Aorta (tissue), 5 donors: ENCODE data around the gene ZNF711. TPM values are rescaled to one million over a fixed set of nuclear protein-coding genes. Genes with fewer than 3 reads are reported as not detected.
A peak's percentile ranks its signal among the peaks of the same experiment; 100 is the strongest.
"Not testable (repeated sequence)": the region's sequence is repeated elsewhere in the genome, so short reads cannot be mapped to it uniquely, and the experiment has no call there.

Experiments
- ATAC-seq: fragments of 200-7000 bp; cut with Tn5 transposase; one replicate; pipeline ENCODE4 v1.9.1; 2022; ENCODE audit warnings: moderate library complexity; ENCODE audit not compliant: low FRiP score
- DNase-seq, 2 donors: peaks; one replicate each; pipeline ENCODE4 v3.0.0-alpha.2; 2020
- H3K27ac ChIP-seq, 2 donors: one replicate each; pipeline ENCODE4 v1.5.1; 2013; ENCODE audit warnings: low read length in 2 of 2, mild to moderate bottlenecking in 2 of 2, moderate library complexity in 2 of 2, control low read depth in 1 of 2, inconsistent platforms in 1 of 2, low read depth in 1 of 2
- H3K27me3 ChIP-seq, 2 donors: one replicate each; pipeline ENCODE4 v1.6.1; 2013; ENCODE audit warnings: control low read depth in 1 of 2, low read length in 1 of 2, mild to moderate bottlenecking in 1 of 2, moderate library complexity in 1 of 2; ENCODE audit not compliant: insufficient read depth in 2 of 2, control insufficient read depth in 1 of 2
- H3K36me3 ChIP-seq, 2 donors: one replicate each; pipeline ENCODE4 v1.6.1; 2013; ENCODE audit warnings: control low read depth in 1 of 2, low read length in 1 of 2, mild to moderate bottlenecking in 1 of 2; ENCODE audit not compliant: insufficient read depth in 2 of 2, control insufficient read depth in 1 of 2
- H3K4me1 ChIP-seq, 2 donors: one replicate each; pipeline ENCODE4 v1.6.1; 2013; ENCODE audit warnings: low read length in 2 of 2, control low read depth in 1 of 2, mild to moderate bottlenecking in 1 of 2, moderate library complexity in 1 of 2; ENCODE audit not compliant: insufficient read depth in 2 of 2, control insufficient read depth in 1 of 2
- H3K4me3 ChIP-seq, 2 donors: one replicate each; pipeline ENCODE4 v1.5.1; 2013; ENCODE audit warnings: low read length in 2 of 2, control low read depth in 1 of 2, mild to moderate bottlenecking in 1 of 2
- H3K9me3 ChIP-seq: one replicate; pipeline ENCODE4 v1.6.1; 2013; ENCODE audit warnings: mild to moderate bottlenecking, low read length; ENCODE audit not compliant: control insufficient read depth
- WGBS, 2 donors: extraction: QIAGEN DNeasy Blood & Tissue Kit; methylation state at CpG; one replicate each; pipeline ENCODE4 v1.1.7; 2013; 5-methylcytosine and 5-hydroxymethylcytosine counted together
- intact Hi-C, 2 donors: fragments of 100-400 bp; cut with DNase I; formaldehyde crosslinking; loops; one replicate each; pipeline versions ENCODE4 v1.14.2 to v1.15.0; 2022
- polyA plus RNA-seq, 2 donors: library from polyadenylated mRNA; stranded (reverse); fragments of 200-250 nt; gene quantifications; one replicate each; pipeline ENCODE4 v1.2.3, GENCODE V29; 2013
- total RNA-seq, 2 donors: library from RNA; stranded (reverse); fragmentation: NEBNext Ultra II Directional; extraction: Animal tissue kit (Norgen Biotek cat#: 25700); gene quantifications; one replicate each; pipeline ENCODE4 v1.2.1, GENCODE V29; 2021
- donor health status: healthy with polysubstance abuse.
- donor health status: Bipolar disorder and iron deficiency.
- donor health status: DM: no; HTN: no; CAD: no.
- donor health status: DM: no; HTN: no; CAD: no.
- donor health status: DM: yes; HTN: yes; CAD: no.

The ZNF711 gene
- total and polyA plus RNA-seq, 4 donors, result 1.0 to 6.8 (median 4.4) TPM

DNA sequence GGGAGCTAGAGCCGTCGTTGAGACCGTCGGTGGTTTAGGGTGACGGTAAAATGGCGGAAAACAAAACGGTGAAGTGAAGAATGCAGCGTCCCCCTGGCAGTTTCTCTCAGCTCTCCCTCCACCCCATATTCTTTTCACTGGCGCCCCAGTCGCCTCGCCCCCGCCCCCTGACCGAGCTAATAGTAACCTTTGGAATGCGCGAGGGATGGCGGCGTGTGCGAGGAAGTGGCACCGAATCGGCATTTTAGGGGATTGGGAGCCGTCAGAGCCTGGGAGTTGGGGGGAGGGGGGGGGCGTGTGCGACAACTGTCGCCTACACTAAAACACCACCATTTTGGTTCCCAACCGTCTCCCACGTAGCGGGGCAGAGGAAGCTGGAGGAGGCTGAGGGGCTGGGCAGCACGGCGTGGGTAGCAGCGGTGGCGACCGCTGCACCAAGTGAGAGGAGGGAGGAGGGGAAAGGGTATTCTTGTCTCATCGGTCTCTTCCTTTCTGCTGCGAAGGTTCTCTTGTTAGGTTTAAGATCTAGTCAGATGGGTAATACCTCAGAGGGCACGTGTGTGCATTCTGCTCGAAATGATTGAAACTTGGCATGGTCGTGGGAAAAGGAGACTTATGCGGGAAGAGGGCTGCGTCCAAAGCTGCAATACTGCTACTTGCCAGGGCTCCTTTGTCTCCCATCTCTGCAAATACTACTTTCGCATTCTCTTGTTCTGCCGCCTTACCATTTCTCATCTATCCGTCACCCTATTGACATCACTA lies 840 bp downstream of the ZNF711 start:
- peak; percentile 46 for ATAC-seq
- H3K27me3 ChIP-seq, result no peaks in the 10 kb centered on the region
- WGBS, 2 donors, result 0 to 29% methylated on average over 42 of the region's 42 CpGs
- H3K4me3 ChIP-seq, result peak overlapping the region; percentile 52 to 63
- H3K4me1 ChIP-seq, result no peaks in the 10 kb centered on the region
- H3K27ac ChIP-seq, result no peak overlapping the region
- DNase-seq, result peak in 1 of 2 donors; percentile 74
- H3K36me3 ChIP-seq, result no peaks in the 10 kb centered on the region
- no peaks in the 10 kb centered on the region for H3K9me3 ChIP-seq
- intact Hi-C loops, result no loop called here

DNA sequence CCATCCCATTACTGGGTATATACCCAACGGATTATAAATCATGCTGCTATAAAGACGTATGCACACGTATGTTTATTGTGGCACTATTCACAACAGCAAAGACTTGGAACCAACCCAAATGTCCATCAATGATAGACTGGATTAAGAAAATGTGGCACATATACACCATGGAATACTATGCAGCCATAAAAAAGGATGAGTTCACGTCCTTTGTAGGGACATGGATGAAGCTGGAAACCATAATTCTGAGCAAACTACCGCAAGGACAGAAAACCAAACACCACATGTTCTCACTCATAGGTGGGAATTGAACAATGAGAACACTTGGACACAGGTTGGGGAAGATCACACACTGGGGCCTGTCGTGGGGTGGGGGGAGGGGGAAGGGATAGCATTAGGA lies 41.5 kb downstream of the ZNF711 start:
- H3K9me3 ChIP-seq, H3K4me1 ChIP-seq, DNase-seq, intact Hi-C loops, ATAC-seq, H3K27me3 ChIP-seq, H3K4me3 ChIP-seq, H3K27ac ChIP-seq, H3K36me3 ChIP-seq: not testable (repeated sequence)
- 87% methylated on average over 6 of the region's 6 CpGs for WGBS, 2 donors

DNA sequence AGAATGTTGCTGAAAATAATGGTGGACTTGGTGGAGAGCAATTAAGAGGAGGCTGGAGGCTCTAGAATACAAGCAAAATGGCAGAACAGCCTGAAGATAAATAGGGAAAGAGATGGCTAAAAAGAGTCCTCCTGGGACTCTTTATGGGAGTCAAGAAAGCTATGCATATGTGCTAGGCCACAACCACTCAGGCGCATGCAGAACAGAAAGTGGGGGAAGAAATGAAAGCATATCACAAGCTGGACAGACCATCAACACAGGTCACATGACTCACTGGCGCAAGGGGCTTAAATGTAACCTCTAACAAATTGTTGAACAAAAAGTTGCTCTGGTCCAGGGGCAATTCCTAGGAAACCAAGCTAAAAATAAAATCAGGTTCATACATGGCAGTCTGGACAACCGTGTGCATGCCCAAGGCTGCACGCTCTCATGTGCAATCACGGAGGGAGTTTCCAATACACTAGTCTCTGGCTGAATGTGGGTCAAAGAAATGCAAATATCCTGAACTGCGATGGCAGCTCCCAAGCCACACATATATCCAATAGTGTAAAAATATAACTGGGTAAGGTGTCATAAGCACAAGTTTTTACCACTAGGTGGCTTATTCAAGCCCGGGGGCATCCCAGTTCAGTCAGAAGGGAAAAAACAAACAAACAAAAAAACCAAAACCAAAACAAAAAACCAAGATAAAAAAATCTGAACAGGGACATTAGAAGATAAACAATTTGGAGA lies 45.4 kb downstream of the ZNF711 start:
- no peaks in the 10 kb centered on the region for H3K9me3 ChIP-seq
- H3K4me3 ChIP-seq, result no peak overlapping the region
- H3K36me3 ChIP-seq, result no peaks in the 10 kb centered on the region
- WGBS, 2 donors, result 76 to 91% methylated on average over 7 of the region's 7 CpGs
- no peaks in the 10 kb centered on the region for H3K27me3 ChIP-seq
- DNase-seq (no peak), ATAC-seq (no peak)
- H3K4me1 ChIP-seq, result no peaks in the 10 kb centered on the region
- H3K27ac ChIP-seq, result no peak overlapping the region
- intact Hi-C loops, result no loop called here

DNA sequence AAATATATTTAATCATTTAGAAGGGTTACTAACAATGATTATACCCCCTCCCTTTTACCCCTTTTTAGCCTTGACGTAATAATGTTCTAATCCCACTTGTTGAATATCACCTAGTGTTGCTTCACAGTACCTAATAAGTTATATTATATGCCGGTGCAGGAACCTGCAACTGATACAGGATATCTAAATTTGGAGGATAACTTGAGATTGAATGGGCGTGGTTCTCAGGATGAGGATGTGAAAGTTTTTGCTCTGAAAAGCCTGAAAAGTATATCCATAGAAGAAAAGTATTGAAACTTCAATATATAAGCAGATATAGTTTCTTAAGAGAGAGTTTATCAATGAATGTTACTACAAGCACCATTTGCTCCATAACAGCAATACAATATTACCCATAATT lies 59.8 kb downstream of the ZNF711 start:
- DNase-seq (no peak), ATAC-seq (no peak)
- 74 to 88% methylated on average over 3 of the region's 3 CpGs for WGBS, 2 donors
- H3K27me3 ChIP-seq, result no peaks in the 10 kb centered on the region
- no peak overlapping the region for H3K4me3 ChIP-seq
- no peaks in the 10 kb centered on the region for H3K9me3 ChIP-seq
- intact Hi-C loops, result no loop called here
- no peak overlapping the region for H3K27ac ChIP-seq
- no peaks in the 10 kb centered on the region for H3K36me3 ChIP-seq
- no peaks in the 10 kb centered on the region for H3K4me1 ChIP-seq

DNA sequence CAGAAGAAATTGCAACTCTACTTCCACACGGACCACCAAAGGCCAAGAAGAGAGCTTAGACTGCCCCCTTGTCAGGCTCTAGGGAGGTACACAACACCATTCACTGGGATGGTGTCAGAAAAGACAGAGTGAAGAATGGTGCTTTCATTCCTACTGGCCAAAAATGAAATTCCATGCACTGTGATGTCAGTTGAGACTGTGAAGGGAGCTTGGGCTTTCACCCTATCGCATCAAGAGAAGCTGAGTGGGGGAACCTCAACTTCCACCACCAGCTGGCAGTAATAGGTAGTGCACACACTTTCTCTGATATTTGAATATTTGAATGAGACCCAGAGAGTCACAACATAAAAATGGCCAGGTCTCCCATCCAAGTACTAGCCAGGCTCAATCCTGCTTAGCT lies 65.9 kb downstream of the ZNF711 start:
- H3K4me3 ChIP-seq, result no peak overlapping the region
- DNase-seq, result no peak
- 49 to 79% methylated on average over 2 of the region's 2 CpGs for WGBS, 2 donors
- ATAC-seq, result no peak
- no peaks in the 10 kb centered on the region for H3K9me3 ChIP-seq
- no peaks in the 10 kb centered on the region for H3K4me1 ChIP-seq
- intact Hi-C loops, result no loop called here
- H3K27me3 ChIP-seq, result no peaks in the 10 kb centered on the region
- H3K27ac ChIP-seq, result no peak overlapping the region
- no peaks in the 10 kb centered on the region for H3K36me3 ChIP-seq

DNA sequence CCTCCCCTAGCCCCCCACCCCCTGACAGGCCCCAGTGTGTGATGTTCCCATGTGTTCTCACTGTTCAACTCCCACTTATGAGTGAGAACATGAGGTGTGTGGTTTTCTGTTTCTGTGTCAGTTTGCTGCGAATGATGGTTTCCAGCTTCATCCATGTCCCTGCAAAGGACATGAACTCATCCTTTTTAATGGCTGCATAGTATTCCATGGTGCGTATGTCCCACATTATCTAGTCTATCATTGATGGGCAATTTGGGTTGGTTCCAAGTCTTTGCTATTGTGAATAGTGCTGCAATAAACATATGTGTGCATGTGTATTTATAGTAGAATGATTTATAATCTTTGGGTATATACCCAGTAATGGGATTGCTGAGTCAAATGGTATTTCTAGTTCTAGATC lies 67.6 kb downstream of the ZNF711 start:
- ATAC-seq, H3K27me3 ChIP-seq, H3K27ac ChIP-seq, H3K4me1 ChIP-seq, DNase-seq, H3K4me3 ChIP-seq, intact Hi-C loops, H3K36me3 ChIP-seq, H3K9me3 ChIP-seq: not testable (repeated sequence)
- 88 to 94% methylated on average over 2 of the region's 2 CpGs for WGBS, 2 donors

Other genes with a start within 250 kb of the ZNF711 start
- 10 to 100 TPM; 25.7 to 39.1 TPM for gene APOOL, start 240.1 kb upstream of the ZNF711 start, total RNA-seq
- 10 to 100 TPM in 1 of 2 donors, 1 to 10 TPM in 1; 4.6 to 10.3 TPM for gene APOOL, start 240.1 kb upstream of the ZNF711 start, polyA plus RNA-seq
- not detected for gene SATL1, start 212 bp upstream of the ZNF711 start, total RNA-seq
- not detected for gene SATL1, start 212 bp upstream of the ZNF711 start, polyA plus RNA-seq
- gene POF1B, start 135.7 kb downstream of the ZNF711 start, total RNA-seq, result under 1 TPM; 0.23 to 0.33 TPM
- 1 to 10 TPM in 1 of 2 donors, under 1 TPM in 1; 0.46 to 8.6 TPM for gene POF1B, start 135.7 kb downstream of the ZNF711 start, polyA plus RNA-seq